H54 (cell line): ENCODE measurements around the gene CCDC187.
"Not testable (repeated sequence)": the region's sequence is repeated elsewhere in the genome, so short reads cannot be mapped to it uniquely, and the experiment has no call there.

Source experiments
- DNase-seq: peaks from one replicate; pipeline ENCODE4 v3.0.0; 2011; ENCODE audit warnings: low spot score, mixed read lengths; ENCODE audit not compliant: insufficient read length
- FAIRE-seq: peaks from 3 replicates; lab custom pipeline; 2011; peaks lifted over from hg19 to GRCh38; lab: Jason Lieb, UNC
- POLR2A ChIP-seq: IDR thresholded peaks from 2 replicates; pipeline ENCODE4 v1.6.1; 2011; ENCODE audit warnings: low read depth, mild to moderate bottlenecking, low read length

The CCDC187 gene

DNA sequence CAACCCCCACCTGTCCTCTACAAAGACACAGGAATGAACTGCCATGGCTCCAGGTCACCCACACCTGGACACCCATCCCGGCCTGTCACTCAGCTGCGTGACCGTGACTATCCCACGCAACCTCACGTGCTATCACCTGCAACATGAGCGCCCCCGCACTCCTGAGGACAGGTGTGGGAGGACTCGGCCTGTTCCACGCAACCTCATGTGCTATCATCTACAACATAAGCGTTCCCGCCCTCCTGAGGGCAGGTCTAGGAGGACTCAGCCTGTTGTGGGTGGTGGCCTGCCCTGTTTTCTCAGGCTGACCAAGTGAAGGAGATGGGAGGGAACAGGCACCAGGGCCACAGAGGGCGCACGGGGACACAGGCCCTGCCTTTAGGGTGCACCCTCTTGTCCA lies 62.4 kb downstream of the CCDC187 start:
- DNase-seq (no peak), FAIRE-seq (no peak)
- TF ChIP-seq POLR2A, result no peak

DNA sequence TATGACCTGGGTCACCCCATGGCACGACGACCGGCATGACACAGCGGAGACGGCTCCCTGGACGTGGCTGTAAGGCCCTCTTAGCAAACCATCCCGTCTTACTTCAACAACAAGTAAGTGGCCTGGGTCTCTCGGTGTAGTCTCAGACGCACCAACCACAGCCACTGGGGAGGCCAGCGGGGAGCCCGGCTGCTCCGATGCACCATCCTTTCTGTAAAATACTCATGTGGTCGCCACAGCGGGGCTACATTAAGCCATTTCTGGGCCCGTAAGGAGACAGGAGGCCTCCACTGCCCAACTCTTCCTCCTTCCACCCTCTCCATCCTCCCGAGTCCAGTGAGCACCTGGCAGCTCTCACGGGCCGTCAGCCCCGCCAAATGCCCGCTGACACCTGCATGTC lies 63.0 kb downstream of the CCDC187 start:
- FAIRE-seq, result no peak
- TF ChIP-seq POLR2A, result no peak
- DNase-seq, result no peak

DNA sequence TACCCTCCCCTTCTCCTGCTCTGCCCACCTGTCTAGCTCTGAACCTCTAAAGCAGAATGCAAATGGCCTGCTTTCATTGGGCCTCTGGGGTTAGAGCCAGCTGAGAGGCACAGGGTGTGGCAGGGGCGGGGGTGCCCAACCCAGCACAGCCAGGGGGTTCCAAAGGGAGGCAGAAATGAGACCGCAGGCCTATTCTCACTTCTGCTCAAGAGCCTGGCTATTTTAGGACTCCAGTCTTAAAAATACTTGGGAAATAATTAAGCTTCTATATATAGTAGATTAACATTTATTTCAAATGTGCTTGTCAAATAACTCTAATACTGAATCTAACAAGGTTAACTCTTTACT lies 63.9 kb downstream of the CCDC187 start:
- no peak for TF ChIP-seq POLR2A
- DNase-seq, result no peak
- no peak for FAIRE-seq

DNA sequence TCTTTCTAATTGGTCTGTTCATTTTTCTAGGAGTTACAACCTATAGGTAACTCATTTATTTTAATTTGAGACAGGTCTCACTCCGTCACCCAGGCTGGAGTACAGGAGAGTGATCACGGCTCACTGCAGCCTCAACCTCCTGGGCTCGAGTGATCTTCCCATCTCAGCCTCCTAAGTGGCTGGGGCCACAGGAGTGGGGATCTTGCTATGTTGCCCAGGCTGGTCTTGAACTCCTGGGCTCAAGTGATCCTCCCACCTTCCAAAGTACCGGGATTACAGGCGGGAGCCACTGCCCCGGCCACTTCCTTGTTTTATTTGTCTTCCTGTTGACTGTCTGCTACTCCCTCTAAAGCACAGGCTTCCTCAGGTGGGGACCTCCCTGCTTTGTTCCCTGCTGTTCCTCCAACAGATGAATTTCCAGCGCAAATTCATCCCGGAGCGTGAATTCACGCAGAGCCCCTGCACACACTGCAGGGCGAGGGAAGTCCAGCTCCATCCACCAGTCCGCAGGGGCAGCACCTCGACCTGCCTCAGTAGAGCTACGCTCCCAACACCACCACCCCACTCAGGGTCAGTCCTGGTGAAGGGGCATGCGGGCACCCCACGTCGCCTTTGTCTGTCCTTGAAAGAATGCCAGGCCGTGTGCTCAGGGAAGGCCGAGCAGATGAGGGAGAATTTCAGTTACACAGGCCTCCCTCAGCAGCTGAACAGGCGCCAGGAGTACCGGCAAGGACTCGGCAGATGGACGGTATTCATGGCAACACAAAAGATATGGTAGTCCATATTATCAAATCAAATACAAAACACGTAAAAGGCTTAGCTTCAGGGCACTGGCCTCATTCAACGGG lies 64.5 kb downstream of the CCDC187 start:
- DNase-seq, result no peak
- TF ChIP-seq POLR2A, result no peak
- no peak for FAIRE-seq

DNA sequence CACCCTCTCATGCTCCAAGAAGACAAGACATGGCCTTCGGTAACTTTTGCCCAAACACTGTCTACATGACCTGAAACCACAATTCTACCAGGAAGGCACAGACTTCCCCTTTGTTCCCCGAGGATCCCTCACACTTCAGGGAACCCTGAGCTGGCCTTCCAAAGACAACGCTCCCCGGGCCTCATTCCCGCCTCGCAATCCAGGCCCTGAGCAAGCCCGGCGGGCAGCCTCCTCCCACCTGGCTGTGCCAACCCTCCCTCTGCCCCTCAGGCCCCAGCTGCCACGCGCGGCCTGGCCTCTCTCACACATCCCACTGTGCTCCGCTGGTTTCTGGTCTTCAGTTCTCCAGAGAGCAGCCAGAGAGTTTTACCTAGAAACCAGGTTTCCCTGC lies 65.6 kb downstream of the CCDC187 start:
- no peak for DNase-seq
- no peak for TF ChIP-seq POLR2A
- no peak for FAIRE-seq

DNA sequence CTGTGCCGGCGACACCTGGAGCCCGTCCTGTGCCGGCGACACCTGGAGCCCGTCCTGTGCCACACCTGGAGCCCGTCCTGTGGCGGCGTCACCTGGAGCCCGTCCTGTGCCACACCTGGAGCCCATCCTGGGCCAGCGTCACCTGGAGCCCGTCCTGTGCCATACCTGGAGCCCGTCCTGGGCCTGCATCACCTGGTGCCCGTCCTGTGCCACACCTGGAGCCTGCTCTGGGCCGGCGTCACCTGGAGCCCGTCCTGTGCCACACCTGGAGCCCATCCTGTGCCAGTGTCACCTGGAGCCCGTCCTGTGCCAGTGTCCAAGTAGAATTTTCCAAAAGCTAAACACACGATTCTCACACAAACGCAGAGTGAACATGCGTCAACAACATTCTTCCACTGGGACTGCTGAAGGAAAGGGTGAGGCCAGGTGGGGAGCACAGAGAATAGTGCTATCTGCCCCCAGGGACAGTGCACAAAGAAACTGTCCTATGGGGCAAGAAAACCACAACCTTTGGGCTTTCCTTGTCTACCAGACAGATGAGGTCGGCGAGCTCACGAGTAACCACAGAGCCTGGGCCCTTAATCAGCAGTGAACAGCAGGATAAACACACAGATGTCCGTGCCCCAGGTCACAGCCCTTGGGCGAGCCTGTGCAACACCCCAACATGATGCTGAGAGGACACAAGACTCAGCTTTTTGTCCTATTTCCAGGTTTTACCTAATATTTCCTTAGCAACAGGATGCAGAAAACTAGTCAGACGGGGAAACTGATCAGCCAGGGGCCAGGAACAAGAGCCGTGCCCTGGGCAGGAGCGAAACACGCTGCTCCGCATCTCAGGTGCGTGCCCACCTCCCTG lies 66.2 kb downstream of the CCDC187 start:
- TF ChIP-seq POLR2A, result no peak
- FAIRE-seq (no peak), DNase-seq (no peak)

DNA sequence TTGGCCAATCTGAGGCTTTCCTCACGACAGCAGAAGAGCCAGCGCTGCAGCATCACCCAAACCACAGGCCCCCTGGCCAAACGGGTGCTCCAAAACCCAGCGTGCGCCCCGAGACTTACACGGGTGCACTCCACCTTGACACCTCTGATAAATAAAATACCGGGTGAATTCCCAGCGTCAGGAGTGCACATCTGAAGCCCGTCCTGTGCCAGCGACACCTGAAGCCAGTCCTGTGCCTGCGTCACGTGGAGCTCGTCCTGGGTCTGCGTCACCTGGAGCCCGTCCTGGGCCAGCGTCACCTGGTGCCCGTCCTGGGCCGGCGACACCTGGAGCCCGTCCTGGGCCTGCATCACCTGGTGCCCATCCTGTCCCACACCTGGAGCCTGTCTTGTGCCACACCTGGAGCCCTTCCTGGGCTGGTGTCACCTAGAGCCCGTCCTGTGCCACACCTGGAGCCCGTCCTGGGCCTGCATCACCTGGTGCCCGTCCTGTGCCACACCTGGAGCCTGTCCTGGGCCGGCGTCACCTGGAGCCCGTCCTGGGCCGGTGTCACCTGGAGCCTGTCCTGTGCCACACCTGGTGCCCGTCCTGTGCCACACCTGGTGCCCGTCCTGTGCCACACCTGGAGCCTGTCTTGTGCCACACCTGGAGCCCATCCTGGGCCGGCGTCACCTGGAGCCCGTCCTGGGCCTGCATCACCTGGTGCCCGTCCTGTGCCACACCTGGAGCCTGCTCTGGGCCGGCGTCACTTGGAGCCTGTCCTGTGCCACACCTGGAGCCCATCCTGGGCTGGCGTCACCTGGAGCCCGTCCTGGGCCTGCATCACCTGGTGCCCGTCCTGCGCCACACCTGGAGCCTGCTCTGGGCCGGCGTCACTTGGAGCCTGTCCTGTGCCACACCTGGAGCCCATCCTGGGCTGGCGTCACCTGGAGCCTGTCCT lies 67.2 kb downstream of the CCDC187 start:
- DNase-seq, FAIRE-seq: not testable (repeated sequence)

DNA sequence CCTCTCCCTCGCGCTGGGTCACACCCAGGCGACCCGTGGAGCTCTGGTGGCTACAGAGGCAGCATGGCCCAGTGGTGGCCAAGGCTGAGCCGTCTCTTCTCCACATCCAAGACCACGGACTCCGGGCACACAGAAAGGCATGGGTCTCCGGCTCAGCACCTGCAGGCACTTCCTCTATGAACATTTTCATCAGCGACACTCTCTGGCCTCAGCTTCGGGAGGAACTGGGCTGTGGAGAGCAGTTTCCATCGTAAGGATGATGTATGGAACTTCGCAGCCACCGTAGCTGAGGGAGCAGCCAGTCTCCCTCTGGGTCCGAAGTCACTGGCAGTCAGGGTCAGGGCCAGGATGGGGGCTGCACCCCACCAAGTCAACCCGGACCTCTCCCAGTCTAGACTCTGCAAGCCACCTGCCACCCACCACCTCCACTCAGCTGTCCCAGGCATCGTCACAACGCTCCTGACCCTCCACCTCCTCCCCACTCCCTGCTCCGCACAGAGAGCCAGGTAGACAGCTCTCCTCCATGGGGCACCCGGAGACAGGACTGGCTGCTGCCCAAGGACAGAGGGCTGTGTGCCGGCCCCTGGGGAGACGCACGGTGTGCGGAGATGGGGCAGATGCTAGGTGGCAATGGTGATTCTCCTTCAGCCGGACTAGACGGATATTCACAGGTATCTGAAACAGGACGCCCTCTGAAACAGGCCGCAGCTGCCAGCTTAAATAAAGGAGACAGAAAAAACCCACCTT lies 68.0 kb downstream of the CCDC187 start:
- no peak for FAIRE-seq
- TF ChIP-seq POLR2A, result no peak
- DNase-seq, result no peak

DNA sequence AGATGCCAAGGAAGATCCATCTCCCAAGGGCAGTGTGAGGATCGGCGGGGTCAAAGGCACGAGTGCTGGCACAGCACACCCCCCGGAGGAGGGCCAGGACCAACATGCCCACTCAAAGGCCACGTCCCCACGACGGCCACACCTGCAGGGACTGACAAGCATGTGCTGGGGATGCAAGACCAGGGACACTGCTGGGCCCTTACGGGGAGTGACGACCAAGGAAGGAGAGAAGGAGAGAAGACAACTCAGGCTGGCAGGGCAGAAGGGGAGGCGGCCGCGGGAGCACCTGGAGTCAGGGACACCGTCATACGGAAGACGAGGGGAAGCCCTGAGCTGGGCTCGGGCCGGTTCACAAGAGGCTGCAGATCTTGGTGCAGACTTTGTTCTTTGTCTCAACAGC lies 68.7 kb downstream of the CCDC187 start:
- DNase-seq (no peak), FAIRE-seq (no peak)
- TF ChIP-seq POLR2A, result no peak

DNA sequence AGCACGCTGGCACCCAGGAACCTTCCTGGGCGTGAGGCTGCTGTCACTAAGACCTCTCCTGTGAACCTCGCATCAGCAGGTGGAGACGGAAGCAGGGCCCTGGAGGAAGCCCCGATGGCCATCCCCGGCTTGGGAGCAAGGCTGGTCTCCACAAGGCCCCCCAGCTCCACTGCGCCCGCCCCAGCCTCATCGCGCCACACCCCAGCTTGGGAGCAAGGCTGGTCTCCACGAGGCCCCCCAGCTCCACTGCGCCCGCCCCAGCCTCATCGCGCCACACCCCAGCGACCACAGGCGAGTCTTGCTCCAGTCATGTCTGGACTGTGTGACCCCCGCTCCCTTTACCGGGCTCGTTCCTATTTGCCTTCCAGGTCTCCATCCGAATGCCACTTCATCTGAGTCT lies 69.3 kb downstream of the CCDC187 start:
- no peak for FAIRE-seq
- no peak for DNase-seq
- no peak for TF ChIP-seq POLR2A

DNA sequence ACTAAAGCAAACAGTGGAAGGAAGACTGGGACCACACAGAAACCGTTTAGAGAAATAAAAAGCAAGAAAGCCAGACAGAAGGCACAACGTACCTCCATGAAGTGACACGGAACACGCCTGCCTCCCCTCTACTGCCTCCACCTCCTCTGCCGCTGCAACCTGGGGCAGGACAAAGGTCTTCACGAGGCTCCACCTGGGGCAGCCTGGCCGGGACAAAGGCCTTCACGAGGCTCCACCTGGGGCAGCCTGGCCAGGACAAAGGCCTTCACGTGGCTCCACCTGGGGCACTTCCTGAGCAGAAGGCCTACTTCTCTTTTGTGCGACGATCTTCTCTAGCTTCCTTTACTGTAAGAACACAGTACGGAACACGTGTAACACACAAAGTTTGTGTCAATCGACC lies 70.0 kb downstream of the CCDC187 start:
- TF ChIP-seq POLR2A, result no peak
- FAIRE-seq (no peak), DNase-seq (no peak)

DNA sequence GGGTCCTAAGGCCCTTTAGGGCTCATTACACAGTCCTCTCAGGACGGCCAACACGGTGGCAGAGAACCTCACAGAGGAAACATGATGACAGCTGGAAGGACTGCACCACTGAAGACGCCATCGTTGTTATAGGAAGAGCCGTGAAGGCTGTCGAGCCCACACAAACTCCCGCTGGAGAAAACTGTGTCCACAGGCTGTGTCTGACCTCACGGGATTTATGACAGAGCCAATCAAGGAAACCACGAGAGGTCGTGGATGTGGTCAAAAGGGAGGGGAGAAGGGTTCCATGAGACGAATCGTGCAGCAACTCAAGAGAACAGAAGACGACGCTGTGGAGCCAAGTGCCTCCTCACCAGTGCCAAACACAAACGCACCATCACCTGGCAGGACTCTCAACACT lies 70.5 kb downstream of the CCDC187 start:
- DNase-seq (no peak), FAIRE-seq (no peak)
- TF ChIP-seq POLR2A, result no peak

DNA sequence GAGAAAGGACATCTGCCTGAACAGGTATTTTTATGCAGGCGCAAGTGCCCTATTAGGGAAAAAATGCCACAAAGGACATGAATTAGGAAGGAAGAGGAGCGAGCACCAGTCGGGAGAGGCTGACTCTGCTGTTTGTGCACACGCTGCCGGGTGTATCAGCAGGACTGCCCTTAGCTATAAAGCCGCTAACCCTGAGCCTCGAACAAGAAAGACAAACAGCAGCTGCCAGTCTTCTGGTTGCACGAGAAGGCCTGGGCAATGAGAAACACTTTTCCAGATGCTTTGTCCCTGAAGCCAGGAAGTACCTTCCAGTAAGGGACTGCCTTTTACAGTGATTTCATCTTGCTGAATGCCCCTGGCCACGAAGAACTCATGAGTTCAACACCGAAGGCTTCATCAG lies 70.9 kb downstream of the CCDC187 start:
- no peak for DNase-seq
- no peak for FAIRE-seq
- no peak for TF ChIP-seq POLR2A
